Panc1 (cell line): ENCODE measurements around the gene RANGRF.

ENCODE experiments used
- POLR2AphosphoS5 ChIP-seq: IDR thresholded peaks from 2 replicates; pipeline ENCODE4 v1.6.1; 2012; ENCODE audit warnings: mild to moderate bottlenecking, low read depth, low read length, moderate library complexity
- SIN3A ChIP-seq: IDR thresholded peaks from 2 replicates; pipeline ENCODE4 v1.6.1; 2012; ENCODE audit warnings: low read depth, mild to moderate bottlenecking, low read length, moderate library complexity, borderline replicate concordance; ENCODE audit not compliant: insufficient read depth
- TF ChIP-seq, protein P1 (sequence below): fragments of 450-650 bp; IDR thresholded peaks from 2 replicates; pipeline ENCODE4 v1.5.1; 2017; ENCODE audit warnings: mild to moderate bottlenecking

DNA sequence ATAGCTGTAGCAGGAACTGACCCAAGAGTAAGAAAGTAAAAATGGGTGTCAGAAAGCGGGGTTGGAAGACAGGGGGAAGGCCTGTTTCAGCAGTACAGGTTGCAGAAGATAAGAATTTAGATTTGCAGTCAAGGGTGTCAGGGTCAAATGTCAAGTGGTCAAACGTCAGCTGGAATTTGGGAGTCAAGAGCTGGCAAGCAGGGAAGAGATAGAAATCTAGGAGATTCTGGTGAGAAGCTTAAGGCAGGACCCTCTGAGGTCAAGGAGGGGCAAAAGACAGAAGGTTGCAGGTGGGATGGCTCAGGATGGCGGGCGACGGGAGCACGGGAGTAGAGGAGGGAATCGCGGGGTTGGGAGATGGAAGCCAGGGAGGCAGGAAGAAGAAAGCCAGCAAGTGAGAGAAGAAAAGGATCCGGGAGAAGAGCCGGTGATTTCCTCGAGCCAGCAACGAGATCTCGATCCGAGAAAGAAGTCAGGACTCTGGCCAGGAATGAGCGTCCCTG lies 6.4 kb downstream of the RANGRF start:
- no peak for TF ChIP-seq SIN3A
- TF ChIP-seq, protein P1, sequence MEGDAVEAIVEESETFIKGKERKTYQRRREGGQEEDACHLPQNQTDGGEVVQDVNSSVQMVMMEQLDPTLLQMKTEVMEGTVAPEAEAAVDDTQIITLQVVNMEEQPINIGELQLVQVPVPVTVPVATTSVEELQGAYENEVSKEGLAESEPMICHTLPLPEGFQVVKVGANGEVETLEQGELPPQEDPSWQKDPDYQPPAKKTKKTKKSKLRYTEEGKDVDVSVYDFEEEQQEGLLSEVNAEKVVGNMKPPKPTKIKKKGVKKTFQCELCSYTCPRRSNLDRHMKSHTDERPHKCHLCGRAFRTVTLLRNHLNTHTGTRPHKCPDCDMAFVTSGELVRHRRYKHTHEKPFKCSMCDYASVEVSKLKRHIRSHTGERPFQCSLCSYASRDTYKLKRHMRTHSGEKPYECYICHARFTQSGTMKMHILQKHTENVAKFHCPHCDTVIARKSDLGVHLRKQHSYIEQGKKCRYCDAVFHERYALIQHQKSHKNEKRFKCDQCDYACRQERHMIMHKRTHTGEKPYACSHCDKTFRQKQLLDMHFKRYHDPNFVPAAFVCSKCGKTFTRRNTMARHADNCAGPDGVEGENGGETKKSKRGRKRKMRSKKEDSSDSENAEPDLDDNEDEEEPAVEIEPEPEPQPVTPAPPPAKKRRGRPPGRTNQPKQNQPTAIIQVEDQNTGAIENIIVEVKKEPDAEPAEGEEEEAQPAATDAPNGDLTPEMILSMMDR = no peak
- TF ChIP-seq POLR2AphosphoS5 = no peak
